Colonic mucosa (tissue), 4 donors: Measurements from ENCODE around the gene TLR5. TPM values are rescaled to one million over a fixed set of nuclear protein-coding genes. Genes with fewer than 3 reads are reported as not detected.
"Not testable (repeated sequence)": the region's sequence is repeated elsewhere in the genome, so short reads cannot be mapped to it uniquely, and the experiment has no call there.

ENCODE experiments used
- DNase-seq: peaks from one replicate; pipeline ENCODE4 v3.0.0-alpha.2; 2020
- H3K27ac ChIP-seq: fragments of 200-600 bp; one replicate; pipeline ENCODE4 v1.8.0; 2021
- H3K27me3 ChIP-seq: fragments of 200-600 bp; one replicate; pipeline ENCODE4 v1.8.0; 2021
- H3K36me3 ChIP-seq: fragments of 200-600 bp; one replicate; pipeline ENCODE4 v1.8.0; 2021
- H3K4me1 ChIP-seq: fragments of 200-600 bp; one replicate; pipeline ENCODE4 v1.8.0; 2021; ENCODE audit warnings: mild to moderate bottlenecking
- H3K4me3 ChIP-seq: fragments of 200-600 bp; one replicate; pipeline ENCODE4 v1.8.0; 2021
- H3K9ac ChIP-seq, 2 donors: one replicate each; pipeline ENCODE4 v1.7.0; 2013; ENCODE audit warnings: control low read depth in 2 of 2, low read depth in 2 of 2, low read length in 2 of 2
- H3K9me3 ChIP-seq: fragments of 200-600 bp; one replicate; pipeline ENCODE4 v1.8.0; 2021
- intact Hi-C: fragments of 100-400 bp; cut with DNase I; formaldehyde crosslinking; loops from one replicate; pipeline ENCODE4 v1.14.1; 2022
- total RNA-seq, 2 donors: library from RNA; stranded (reverse); fragmentation: NEBNext Ultra II Directional in 1 of 2; extraction: Animal tissue kit (Norgen Biotek cat#: 25700) in 1 of 2; gene quantifications; one replicate each; pipeline ENCODE4 v1.2.1, GENCODE V29; 2021
- TF ChIP-seq, protein P1 (sequence below): fragments of 200-600 bp; IDR thresholded peaks from one replicate; pipeline ENCODE4 v1.8.0; 2022; ENCODE audit warnings: antibody characterized with exemption, mild to moderate bottlenecking
- donor health status: healthy.
- donor health status: DM: no; HTN: no; CAD: no.
- donor health status: DM: no; HTN: no; CAD: no.

TLR5 gene
- total RNA-seq, 2 donors from 2014 or later = 1.7 to 3.0 TPM

DNA sequence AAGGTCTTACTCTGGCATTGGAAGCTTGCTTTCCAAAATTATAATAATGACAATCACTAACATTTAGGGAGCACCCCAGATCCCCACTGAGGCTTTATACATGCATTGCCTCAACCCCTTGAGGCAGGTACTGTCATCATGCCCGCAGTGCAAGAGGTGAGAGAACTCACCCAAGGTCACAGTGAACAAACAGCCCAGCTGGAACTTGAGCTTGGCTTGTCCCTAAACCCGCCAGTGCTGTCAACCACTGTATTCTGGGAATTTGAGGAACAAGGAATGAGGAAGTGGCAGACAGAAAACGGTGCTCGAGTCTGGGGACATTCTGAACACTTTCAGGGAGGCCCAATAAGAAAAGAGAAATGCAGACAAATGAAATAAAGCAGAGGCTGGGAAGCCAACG, 34.6 kb upstream of the TLR5 start:
- Histone ChIP-seq H3K27ac (no peak overlapping the region), H3K4me1 (no peaks in the 10 kb centered on the region), H3K9me3 (no peaks in the 10 kb centered on the region), H3K4me3 (no peak overlapping the region), H3K36me3 (no peaks in the 10 kb centered on the region), H3K27me3 (no peaks in the 10 kb centered on the region), H3K9ac (no peak overlapping the region)
- intact Hi-C loops = no loop called here
- DNase-seq = peak; percentile 24
- TF ChIP-seq, protein P1, sequence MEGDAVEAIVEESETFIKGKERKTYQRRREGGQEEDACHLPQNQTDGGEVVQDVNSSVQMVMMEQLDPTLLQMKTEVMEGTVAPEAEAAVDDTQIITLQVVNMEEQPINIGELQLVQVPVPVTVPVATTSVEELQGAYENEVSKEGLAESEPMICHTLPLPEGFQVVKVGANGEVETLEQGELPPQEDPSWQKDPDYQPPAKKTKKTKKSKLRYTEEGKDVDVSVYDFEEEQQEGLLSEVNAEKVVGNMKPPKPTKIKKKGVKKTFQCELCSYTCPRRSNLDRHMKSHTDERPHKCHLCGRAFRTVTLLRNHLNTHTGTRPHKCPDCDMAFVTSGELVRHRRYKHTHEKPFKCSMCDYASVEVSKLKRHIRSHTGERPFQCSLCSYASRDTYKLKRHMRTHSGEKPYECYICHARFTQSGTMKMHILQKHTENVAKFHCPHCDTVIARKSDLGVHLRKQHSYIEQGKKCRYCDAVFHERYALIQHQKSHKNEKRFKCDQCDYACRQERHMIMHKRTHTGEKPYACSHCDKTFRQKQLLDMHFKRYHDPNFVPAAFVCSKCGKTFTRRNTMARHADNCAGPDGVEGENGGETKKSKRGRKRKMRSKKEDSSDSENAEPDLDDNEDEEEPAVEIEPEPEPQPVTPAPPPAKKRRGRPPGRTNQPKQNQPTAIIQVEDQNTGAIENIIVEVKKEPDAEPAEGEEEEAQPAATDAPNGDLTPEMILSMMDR = no peak

DNA sequence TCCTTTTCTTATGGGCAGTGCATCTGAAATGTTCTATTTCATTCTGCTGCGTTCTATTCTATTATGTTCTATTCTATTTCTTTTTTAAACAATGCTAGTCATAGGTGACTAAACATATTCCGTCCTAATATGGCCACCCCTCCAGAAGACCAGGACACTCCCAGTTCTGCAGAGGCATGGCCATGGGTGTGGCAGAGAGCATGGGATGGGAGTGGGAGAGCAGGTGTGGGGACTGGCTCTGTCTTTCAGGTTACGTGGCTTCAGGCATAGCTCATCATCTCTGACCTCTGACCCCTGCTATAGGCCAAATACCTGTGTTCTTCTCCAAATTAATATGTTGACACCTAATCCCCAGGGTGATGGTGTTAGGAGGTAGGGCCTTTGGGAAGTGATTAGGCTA, 33.4 kb upstream of the TLR5 start:
- intact Hi-C loops = no loop called here
- Histone ChIP-seq H3K9ac (no peak overlapping the region), H3K4me1 (no peaks in the 10 kb centered on the region), H3K27ac (no peak overlapping the region), H3K4me3 (no peak overlapping the region), H3K27me3 (no peaks in the 10 kb centered on the region), H3K36me3 (no peaks in the 10 kb centered on the region), H3K9me3 (no peaks in the 10 kb centered on the region)
- TF ChIP-seq, protein P1 = no peak
- no peak for DNase-seq

DNA sequence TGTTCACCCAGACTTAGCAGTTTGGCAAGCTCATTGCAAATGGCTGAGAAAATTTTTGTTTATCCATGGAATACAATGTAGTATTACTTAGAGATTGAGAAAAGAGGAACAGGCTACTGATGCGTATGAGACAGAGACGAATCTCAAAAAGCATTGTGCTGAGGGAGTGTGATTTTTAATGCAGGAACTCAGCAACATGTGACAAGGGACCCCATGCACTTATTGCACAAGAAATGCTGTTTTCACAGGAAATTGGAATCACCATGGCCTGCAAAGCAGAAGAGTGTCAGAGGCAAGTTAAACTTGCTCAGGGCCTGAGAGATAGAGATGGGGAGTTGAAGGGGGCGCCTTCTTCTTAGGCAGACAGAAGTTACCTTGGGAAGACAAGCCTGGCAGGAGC, 32.6 kb upstream of the TLR5 start:
- Histone ChIP-seq H3K27ac (peak overlapping the region; percentile 29), H3K4me3 (no peak overlapping the region), H3K9me3 (no peaks in the 10 kb centered on the region), H3K4me1 (no peaks in the 10 kb centered on the region), H3K27me3 (no peaks in the 10 kb centered on the region), H3K9ac (no peak overlapping the region), H3K36me3 (no peaks in the 10 kb centered on the region)
- TF ChIP-seq, protein P1 = no peak
- intact Hi-C loops = no loop called here
- DNase-seq = no peak

DNA sequence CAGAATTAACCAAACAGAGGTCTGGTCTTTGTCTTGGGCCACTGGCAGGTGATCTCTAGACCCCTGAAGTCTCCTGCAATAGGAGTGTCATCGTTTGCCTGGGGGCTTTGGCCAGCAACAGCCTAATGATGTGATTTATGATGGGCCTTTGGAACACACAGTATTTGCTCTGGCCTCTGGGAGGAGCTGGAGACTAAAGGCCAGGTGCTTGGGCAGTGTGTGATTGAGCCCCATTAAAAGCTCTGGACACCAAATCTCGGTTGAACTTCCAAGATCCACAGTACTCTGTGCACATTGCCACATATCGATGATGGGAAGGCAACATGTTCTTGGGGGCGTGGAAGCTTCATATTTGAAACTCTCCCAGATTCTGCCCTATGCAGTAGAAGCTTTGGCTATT, 32.0 kb upstream of the TLR5 start:
- TF ChIP-seq, protein P1 = no peak
- Histone ChIP-seq H3K4me3 (no peak overlapping the region), H3K4me1 (no peaks in the 10 kb centered on the region), H3K36me3 (no peaks in the 10 kb centered on the region), H3K9me3 (no peaks in the 10 kb centered on the region), H3K9ac (no peak overlapping the region), H3K27ac (peak overlapping the region; percentile 29), H3K27me3 (no peaks in the 10 kb centered on the region)
- DNase-seq = no peak
- intact Hi-C loops = no loop called here

DNA sequence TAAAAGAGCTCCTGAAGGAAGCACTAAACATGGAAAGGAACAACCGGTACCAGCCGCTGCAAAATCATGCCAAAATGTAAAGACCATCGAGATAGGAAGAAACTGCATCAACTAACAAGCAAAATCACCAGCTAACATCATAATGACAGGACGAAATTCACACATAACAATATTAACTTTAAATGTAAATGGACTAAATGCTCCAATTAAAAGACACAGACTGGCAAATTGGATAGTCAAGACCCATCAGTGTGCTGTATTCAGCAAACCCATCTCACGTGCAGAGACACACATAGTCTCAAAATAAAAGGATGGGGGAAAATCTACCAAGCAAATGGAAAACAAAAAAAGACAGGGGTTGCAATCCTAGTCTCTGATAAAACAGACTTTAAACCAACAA, 26.4 kb upstream of the TLR5 start:
- H3K4me1 ChIP-seq, intact Hi-C loops, H3K4me3 ChIP-seq, H3K9ac ChIP-seq, H3K36me3 ChIP-seq, H3K27ac ChIP-seq, DNase-seq, H3K27me3 ChIP-seq, H3K9me3 ChIP-seq: not testable (repeated sequence)

DNA sequence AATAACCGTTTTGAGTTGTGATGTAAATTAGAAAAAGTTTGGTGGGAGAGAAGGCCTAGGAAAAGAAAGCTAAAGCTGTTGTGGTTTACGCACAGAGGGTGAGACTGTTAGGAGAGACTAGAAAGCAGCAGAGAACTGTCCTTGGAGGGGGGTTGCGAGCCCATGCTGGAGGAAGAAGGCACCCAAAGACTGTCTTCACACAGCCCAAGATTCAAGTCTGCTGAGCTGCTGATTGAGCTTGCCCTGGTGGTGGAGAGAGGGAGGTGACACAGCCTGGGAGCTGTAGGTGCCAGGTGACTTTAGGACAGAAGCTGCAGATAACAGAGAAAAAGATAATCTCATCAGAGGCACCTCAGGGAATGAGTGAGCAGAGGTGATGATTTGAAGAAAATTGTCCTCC, 18.3 kb upstream of the TLR5 start:
- DNase-seq = no peak
- Histone ChIP-seq H3K27ac (no peak overlapping the region), H3K9me3 (no peaks in the 10 kb centered on the region), H3K4me3 (no peak overlapping the region), H3K9ac (no peak overlapping the region), H3K4me1 (no peaks in the 10 kb centered on the region), H3K27me3 (no peaks in the 10 kb centered on the region), H3K36me3 (no peaks in the 10 kb centered on the region)
- intact Hi-C loops = no loop called here
- TF ChIP-seq, protein P1 = no peak
